Embryonic facial prominence (tissue), 1 donor: ENCODE measurements around the gene HOXA9.

Source experiments
- DNase-seq: peaks from one replicate; pipeline ENCODE4 v3.0.0-alpha.2; 2016; ENCODE audit errors: extremely low spot score

Gene HOXA9

GRCh38 chr7:27200761-27201579, 35.6 kb upstream of the HOXA9 start:
- DNase-seq: no peak

DNA sequence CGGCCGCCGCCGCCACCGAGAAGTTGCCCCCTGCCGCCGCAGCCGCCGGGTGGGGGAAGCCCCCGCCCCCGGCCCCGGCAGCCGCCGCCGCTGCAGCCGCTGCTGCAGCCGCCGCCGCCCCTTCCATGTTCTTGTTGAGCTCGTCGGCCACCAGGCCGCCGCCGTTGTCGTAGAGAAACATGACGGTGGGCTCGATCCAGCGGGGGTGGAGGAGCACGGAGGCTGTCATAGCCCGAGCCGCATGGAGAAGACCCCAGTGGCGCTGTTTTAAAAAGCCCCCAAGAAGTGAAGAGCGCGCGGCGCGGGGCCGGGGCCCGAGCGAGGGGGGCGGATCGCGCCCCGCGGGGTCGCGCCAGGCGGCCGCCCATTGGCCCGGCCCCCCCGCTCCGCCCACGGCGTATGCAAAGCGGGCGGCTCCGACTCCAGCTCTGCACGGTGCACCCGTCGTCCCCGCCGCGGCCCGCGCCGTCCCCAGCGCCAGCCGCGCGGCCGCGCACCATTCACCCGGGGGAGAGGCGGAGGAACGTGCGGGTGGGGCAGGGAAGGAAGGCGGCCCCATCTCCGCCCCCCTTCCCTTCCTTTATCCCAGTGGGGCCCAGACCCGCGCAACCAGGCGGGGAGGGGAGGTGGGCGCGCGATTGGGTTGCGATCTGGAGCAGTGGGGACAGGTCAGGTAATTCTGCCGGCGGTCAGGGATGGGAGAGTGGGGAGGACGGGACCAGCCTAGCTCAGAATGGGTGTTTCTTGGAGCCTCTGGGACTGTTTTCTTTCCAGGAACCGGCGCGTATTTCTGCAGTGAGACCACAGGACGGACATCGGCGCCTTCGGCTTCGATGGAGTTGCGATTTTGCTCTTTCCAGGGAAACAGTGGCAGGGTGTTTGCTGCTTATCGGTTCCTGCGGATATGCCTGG, 34.8 kb upstream of the HOXA9 start, which contains the start of gene HOXA13:
Gene HOXA13 (minus strand): TSS at position 243 of the 912 bp plus-strand sequence. CDS start 14 bp downstream, at position 229.
- DNase-seq: no peak

DNA sequence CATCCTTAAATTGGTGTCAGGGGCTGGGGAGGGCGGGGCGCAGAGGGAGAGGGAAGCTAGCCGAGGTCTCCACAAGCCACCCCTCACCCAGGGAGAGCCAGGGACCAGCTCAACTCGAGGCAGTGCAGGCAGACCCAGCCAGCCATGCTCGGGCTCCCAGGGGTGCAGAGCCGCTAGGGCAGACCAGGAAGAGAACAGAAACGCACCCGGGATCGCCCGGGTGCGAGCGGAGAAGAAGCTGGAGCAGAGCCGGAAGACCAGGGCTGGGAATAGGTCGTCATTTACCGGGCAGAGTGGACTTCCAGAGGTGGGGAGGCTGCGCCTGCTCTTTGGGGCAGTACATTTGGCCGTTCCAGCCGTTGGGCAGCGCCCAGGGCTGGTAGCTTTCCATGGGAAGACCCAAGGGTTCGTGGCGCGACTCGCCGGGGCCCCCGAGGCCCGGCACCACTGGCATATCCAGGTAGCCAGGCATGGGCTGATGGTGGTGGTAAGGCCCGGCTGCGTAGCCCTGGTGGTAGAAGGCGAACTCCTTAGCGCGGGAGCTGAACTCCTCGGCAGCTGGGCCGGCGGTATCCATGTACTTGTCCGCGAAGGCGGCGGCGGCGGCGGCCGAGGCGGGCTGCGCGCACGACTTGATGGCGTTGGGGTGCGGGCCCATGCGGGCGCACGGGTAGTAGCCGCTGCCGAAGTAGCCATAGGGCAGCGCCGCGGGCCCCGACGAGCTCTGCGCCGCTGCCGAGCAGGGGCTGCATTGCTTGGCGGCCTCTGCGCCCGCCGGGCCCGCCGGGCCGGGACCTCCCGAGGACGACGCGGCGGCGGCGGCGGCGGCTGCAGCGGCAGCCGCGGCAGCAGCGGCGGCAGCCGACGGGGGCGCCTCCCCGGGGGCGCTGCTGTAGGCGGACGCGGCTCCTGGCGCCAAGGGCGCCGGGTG, 33.8 kb upstream of the HOXA9 start:
- no peak for DNase-seq

DNA sequence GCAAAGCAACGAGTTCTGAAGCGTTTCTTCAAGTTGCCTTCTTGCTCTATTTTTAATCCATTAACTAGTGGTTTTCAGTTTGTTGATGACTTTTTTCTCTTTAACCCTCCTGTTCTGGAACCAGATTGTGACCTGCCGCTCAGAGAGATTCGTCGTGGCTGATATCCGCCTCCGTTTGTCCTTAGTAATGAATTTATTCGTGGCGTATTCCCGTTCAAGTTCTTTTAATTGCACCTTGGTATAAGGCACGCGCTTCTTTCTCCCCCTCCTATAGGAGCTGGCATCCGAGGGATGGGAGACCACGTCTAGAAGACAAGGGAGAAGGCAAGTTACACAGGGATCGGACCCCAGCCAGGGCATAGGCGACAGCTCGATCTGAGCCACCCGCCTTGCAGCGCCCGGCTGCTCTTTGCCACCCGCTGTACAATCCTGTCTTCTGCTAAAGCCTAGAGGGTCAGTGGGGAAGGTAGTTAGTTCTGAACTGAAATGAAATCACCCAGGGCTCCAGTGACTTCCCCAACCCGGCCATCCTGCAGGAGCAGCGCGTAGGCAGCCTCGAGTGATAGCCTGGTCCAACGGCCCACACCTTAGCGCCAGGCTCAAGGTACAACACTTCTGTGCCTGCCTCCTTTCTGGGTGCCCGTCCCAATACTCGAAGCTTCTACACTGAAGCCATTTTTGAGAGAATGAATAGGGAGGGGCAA, 33.0 kb upstream of the HOXA9 start:
- DNase-seq: no peak

- DNase-seq: no peak
These were observed 32.1 kb upstream of the HOXA9 start for GRCh38 chr7:27197137-27198042.

- DNase-seq: peak; percentile 47
These were observed 31.0 kb upstream of the HOXA9 start for GRCh38 chr7:27196287-27196767.

- DNase-seq: no peak
These were observed 29.5 kb upstream of the HOXA9 start for GRCh38 chr7:27194686-27195379.

DNA sequence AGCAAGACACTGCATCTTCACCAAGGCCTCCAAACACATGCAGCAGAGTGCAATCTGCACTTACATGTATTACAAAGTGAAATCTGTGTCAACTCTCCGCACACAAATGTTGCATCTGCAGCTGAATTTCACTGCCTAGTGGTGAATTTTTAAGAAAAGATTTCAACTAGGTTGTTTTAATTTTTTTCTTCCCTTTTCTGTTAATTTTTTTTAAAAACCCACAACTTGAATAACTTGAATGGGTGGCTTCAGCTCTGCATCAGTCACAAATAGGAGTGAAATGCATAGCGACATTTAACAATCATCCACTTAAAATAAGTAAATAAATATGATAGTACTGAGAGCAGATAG, 28.6 kb upstream of the HOXA9 start:
- DNase-seq: no peak

GRCh38 chr7:27193335-27194001, 28.1 kb upstream of the HOXA9 start:
- DNase-seq: no peak

- DNase-seq: no peak
These were observed 27.4 kb upstream of the HOXA9 start for GRCh38 chr7:27192546-27193334.

GRCh38 chr7:27191833-27192545, 26.7 kb upstream of the HOXA9 start:
- DNase-seq: no peak

DNA sequence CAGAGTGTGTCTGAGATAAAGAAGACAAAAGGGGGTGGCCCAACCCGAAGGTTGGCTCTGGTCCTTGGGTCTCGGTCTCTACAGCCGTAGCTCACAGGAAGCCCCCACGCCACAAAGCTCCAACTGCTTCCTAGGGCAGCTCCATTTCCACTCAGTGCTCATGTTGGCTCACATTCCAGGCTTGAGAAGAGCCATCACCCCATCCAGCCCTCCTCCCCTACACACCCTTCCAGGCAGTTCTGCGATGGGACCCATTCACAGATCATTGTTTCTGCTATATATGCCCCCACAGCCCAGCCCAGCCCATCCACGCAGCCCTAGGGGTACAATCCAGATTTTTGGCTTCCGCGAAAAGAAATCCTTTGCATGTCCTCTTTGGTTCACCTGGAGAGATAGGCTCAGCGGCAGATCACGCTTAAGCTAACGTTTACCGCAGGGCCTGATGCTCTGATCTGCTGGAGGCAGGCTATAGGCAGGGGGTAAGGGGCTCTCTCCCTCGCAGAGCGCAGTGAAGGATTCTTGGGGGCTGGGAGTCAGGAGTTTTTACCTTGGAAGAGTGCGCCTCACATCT, 25.9 kb upstream of the HOXA9 start:
- DNase-seq: no peak

DNA sequence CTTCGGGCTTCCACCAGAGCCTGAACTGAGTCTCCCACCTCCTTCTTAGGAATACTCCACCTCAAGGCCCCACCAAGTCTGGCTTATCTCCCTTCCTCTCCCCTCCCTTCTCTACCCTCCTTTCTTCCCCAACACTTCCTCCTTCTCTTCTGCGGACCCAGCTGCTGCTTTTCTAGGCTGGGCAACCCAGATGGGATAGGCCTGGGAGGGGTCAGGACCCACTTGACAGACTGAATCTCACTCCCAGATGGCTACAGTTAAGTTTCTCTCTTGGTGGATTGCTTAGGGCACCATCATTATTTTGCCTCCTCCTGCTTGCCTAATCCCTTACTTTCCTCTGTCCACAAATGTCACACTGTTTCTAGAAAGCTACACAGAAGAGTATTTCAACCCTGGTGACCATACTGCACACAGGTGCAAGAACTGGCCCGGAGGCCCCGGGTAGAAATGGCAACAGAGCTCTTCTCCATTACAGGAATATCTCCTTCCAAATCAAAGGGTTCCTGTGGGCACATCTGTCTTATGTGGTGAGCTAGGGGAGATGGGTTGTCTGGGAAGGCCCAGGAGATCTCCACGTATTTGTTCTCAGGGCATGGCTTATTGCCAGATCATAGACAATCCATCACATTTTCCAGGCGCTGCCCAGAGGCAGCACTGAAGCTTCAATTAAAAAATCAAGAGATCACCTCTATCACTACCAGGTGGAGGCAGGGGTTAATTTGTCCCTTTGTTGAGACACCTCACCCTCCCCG, 24.8 kb upstream of the HOXA9 start:
- no peak for DNase-seq

DNA sequence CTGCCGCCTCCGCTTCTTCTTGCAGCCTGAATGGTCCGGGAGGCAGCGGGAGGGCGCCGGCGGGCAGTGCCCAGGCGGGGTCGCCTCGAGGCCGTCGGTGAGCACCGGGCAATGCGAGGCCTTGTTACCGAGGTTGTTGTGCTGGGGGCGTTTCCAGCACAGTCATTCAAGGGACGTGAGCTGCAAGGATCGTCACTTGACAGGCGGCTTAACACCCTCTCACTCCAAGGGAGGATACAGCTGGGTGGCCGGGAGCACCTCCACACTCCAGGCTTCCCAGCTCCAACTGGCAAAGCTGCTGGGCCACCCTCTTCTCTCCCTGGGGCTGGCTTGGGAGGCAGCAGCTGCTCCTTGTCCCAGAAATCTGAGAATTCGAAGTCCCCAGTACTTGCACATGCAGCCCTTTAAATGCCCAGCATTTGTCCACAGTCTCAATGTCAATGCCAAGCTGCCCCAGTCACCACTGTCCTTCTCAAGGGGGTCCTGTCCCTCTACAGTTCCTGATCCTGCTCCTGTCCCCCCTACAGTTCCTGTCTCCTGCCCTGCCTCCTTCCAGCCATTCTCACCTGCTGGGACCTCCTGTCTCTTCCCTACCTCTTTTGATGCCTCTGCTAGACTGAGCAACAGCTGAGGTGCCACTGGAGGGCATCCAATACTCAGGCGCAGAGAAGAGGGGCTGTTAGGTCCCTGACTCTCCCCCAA, 24.1 kb upstream of the HOXA9 start:
- DNase-seq: no peak
